Measurements from ENCODE around the gene EPHB2.
"Not testable (repeated sequence)": the region's sequence is repeated elsewhere in the genome, so short reads cannot be mapped to it uniquely, and the experiment has no call there.

Gene EPHB2

GRCh38 chr1:22831729-22832413 lies 121.2 kb downstream of the EPHB2 start:
- H3K4me1 ChIP-seq: peaks cover 0 to 21% (median 7%) of the 10 kb centered on the region in 10 experiments; a peak in 10 of 20 replicates
- no peaks in the 10 kb centered on the region for H3K9me3 ChIP-seq (replicated peaks in 1 of 11)
- H3K9ac ChIP-seq: no peak overlapping the region
- no peaks in the 10 kb centered on the region; a peak in 1 of 22 replicates for H4K20me1 ChIP-seq
- no peaks in the 10 kb centered on the region for H3K36me3 ChIP-seq
- TF ChIP-seq Cebpa-rat (IDR thresholded peaks at IDR 0.05): no peak
- peak overlapping the region in 4 of 11 experiments; percentile 48 to 60 (median 56); a peak in 8 of 22 replicates for H3K4me2 ChIP-seq
- no peaks in the 10 kb centered on the region for H3K27me3 ChIP-seq
- peak overlapping the region in 2 of 11 experiments; percentile 52; a peak in 5 of 22 replicates for H3K27ac ChIP-seq
- H3K4me3 ChIP-seq: no peak overlapping the region

- peaks cover 0 to 21% (median 7%) of the 10 kb centered on the region in 10 experiments; a peak in 10 of 20 replicates for H3K4me1 ChIP-seq
- no peaks in the 10 kb centered on the region for H3K27me3 ChIP-seq
- H3K4me2 ChIP-seq: peak overlapping the region in 4 of 11 experiments; percentile 48 to 60 (median 56); a peak in 6 of 22 replicates
- H3K27ac ChIP-seq: peak overlapping the region in 2 of 11 experiments; percentile 35 to 52; a peak in 3 of 22 replicates
- no peaks in the 10 kb centered on the region for H3K9me3 ChIP-seq (replicated peaks in 1 of 11)
- no peaks in the 10 kb centered on the region for H3K36me3 ChIP-seq
- no peaks in the 10 kb centered on the region; a peak in 1 of 22 replicates for H4K20me1 ChIP-seq
- no peak overlapping the region for H3K4me3 ChIP-seq
- H3K9ac ChIP-seq: no peak overlapping the region
- TF ChIP-seq Cebpa-rat (IDR thresholded peaks at IDR 0.05): no peak
These were observed 121.8 kb downstream of the EPHB2 start for GRCh38 chr1:22832414-22832786.

- TF ChIP-seq Cebpa-rat (IDR thresholded peaks at IDR 0.05): no peak
- H3K4me2 ChIP-seq: no peak overlapping the region
- peaks cover 0 to 21% (median 7%) of the 10 kb centered on the region in 10 experiments; a peak in 10 of 20 replicates for H3K4me1 ChIP-seq
- no peak overlapping the region for H3K4me3 ChIP-seq
- H3K9me3 ChIP-seq (replicated peaks in 1 of 11): no peaks in the 10 kb centered on the region
- H3K36me3 ChIP-seq: no peaks in the 10 kb centered on the region
- no peaks in the 10 kb centered on the region; a peak in 1 of 22 replicates for H4K20me1 ChIP-seq
- no peaks in the 10 kb centered on the region for H3K27me3 ChIP-seq
- no peak overlapping the region for H3K27ac ChIP-seq
- no peak overlapping the region for H3K9ac ChIP-seq
These were observed 123.1 kb downstream of the EPHB2 start for GRCh38 chr1:22833699-22834098.

DNA sequence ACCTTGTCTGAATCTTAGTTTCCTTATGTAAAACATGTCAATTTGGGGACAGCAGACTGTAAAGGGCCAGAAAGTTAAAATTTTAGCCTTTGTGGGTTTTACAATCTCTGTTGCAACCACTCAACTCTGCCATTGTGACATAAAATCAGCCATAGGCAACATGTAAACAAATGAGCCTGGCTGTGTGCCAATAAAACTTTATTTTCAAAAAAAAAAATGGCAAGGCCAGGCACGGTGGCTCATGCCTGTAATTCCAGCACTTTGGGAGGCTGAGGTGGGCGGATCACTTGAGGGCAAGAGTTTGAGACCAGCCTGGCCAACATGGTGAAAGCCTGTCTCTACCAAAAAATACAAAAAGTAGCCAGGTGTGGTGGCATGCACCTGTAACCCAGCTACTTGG lies 123.8 kb downstream of the EPHB2 start:
- H3K4me1 ChIP-seq: peaks cover 0 to 21% (median 7%) of the 10 kb centered on the region in 10 experiments; a peak in 10 of 20 replicates

DNA sequence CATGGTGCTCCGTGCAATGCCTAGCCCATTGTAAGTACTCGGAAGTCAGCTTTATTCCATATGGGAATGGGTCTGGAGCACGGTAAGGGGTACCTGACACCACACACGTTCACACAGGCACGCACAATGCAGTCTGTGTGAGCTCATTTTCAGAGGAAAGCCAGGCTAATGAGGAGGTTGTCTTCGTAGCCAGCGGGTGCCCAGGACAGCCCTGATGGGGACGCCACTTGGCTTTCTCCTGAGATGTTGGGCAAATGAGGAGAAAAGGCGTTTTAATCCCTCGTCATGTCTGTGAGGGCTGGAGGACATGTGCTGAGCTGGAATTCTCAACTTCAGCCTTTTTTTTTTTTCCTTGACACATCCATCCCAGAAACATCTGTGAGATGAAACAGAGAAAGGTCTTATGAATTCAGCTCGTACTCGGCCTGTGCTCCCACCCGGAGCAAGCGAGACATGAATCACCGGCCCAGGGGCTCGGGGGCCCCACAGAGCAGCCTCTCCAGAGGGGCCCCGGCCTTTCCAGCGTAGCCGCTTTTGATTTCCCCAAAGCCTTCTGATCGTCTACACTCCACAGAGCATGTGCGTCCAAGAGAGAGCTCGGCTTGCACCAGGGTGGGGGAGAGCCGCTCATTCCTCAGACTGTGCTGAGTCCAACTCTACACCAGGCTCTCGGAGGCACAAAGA lies 125.1 kb downstream of the EPHB2 start:
- H3K4me1 ChIP-seq: peaks cover 0 to 20% (median 5%) of the 10 kb centered on the region in 10 experiments; a peak in 10 of 20 replicates
- H3K4me3 ChIP-seq: no peak overlapping the region
- no peak for TF ChIP-seq Cebpa-rat (IDR thresholded peaks at IDR 0.05)
- no peak overlapping the region for H3K4me2 ChIP-seq
- no peak overlapping the region for H3K27ac ChIP-seq
- H3K9me3 ChIP-seq (replicated peaks in 1 of 11): no peaks in the 10 kb centered on the region
- H3K9ac ChIP-seq: no peak overlapping the region
- no peaks in the 10 kb centered on the region for H4K20me1 ChIP-seq
- H3K27me3 ChIP-seq: no peaks in the 10 kb centered on the region
- H3K36me3 ChIP-seq: no peaks in the 10 kb centered on the region

More for the DNA sequence above, 123.8 kb downstream of the EPHB2 start:
- H3K4me3 ChIP-seq; H3K27ac ChIP-seq; H3K27me3 ChIP-seq; H3K9me3 ChIP-seq (replicated peaks in 1 of 11); H4K20me1 ChIP-seq; H3K36me3 ChIP-seq; H3K9ac ChIP-seq; H3K4me2 ChIP-seq: not testable (repeated sequence)

GRCh38 chr1:22836850-22837249 lies 126.2 kb downstream of the EPHB2 start:
- no peaks in the 10 kb centered on the region for H3K27me3 ChIP-seq
- no peak overlapping the region for H3K4me2 ChIP-seq
- no peaks in the 10 kb centered on the region for H3K36me3 ChIP-seq
- no peaks in the 10 kb centered on the region for H3K9me3 ChIP-seq (replicated peaks in 1 of 11)
- TF ChIP-seq Cebpa-rat (IDR thresholded peaks at IDR 0.05): no peak
- peaks cover 0 to 5% (median 0%) of the 10 kb centered on the region in 11 experiments; a peak in 1 of 22 replicates for H4K20me1 ChIP-seq
- H3K9ac ChIP-seq: no peak overlapping the region
- peaks cover 6 to 14% (median 9%) of the 10 kb centered on the region in 10 experiments for H3K4me1 ChIP-seq
- no peak overlapping the region for H3K27ac ChIP-seq
- no peak overlapping the region for H3K4me3 ChIP-seq

DNA sequence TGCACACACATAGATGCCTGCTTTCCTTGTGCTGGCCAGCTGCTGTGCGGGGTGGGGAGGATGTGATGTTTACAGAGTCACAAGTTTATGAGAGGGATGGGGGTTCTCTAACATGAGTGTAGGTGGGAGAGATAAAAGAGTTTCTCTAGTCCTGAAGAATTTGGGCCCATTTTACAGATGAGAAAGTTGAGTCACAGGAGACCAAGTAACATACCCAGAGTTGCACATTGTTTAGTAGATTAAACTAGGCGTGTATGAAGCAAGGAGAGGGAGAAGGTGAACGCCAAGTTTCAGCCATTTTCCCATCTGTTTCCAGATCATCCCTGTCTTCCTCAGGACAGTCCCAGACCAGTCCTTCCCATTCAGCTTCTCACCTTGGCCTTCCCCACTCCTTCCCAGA lies 126.7 kb downstream of the EPHB2 start:
- Histone ChIP-seq H3K4me1 (peaks cover 4 to 13% (median 10%) of the 10 kb centered on the region in 10 experiments), H3K36me3 (no peaks in the 10 kb centered on the region), H3K27ac (no peak overlapping the region), H3K4me3 (no peak overlapping the region), H3K9ac (no peak overlapping the region), H4K20me1 (peaks cover 0 to 7% (median 0%) of the 10 kb centered on the region in 11 experiments; a peak in 3 of 22 replicates), H3K27me3 (no peaks in the 10 kb centered on the region), H3K4me2 (no peak overlapping the region), H3K9me3 (replicated peaks in 1 of 11) (no peaks in the 10 kb centered on the region)
- no peak for TF ChIP-seq Cebpa-rat (IDR thresholded peaks at IDR 0.05)

- no peaks in the 10 kb centered on the region for H3K27me3 ChIP-seq
- H3K36me3 ChIP-seq: no peaks in the 10 kb centered on the region
- no peak for TF ChIP-seq Cebpa-rat (IDR thresholded peaks at IDR 0.05)
- no peak overlapping the region for H3K4me2 ChIP-seq
- peaks cover 0 to 13% (median 10%) of the 10 kb centered on the region in 10 experiments; a peak in 13 of 20 replicates for H3K4me1 ChIP-seq
- H3K27ac ChIP-seq: no peak overlapping the region
- H3K9me3 ChIP-seq (replicated peaks in 1 of 11): no peaks in the 10 kb centered on the region
- H3K4me3 ChIP-seq: no peak overlapping the region
- peaks cover 0 to 7% (median 0%) of the 10 kb centered on the region in 11 experiments; a peak in 3 of 22 replicates for H4K20me1 ChIP-seq
- H3K9ac ChIP-seq: no peak overlapping the region
These were observed 128.3 kb downstream of the EPHB2 start for GRCh38 chr1:22838965-22839364.

DNA sequence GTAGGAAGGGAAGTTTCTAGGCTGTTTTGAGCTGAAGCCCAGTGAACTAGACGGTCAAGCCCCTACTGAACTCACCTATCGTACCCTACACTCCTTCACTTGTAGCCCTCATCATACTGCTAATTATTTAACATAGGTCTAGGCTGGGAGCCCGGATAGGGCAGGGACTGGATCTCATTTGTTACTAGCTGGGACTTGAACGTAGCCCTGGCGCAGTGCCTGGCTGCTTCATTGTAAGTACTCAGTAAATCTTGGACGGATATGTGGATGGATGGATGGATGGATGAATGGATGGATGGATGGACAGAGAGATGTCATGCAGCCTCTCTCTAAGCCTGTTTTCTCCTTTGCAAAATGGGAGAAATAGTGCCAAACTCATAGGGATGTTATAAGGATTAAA lies 129.2 kb downstream of the EPHB2 start:
- peaks cover 0 to 7% (median 0%) of the 10 kb centered on the region in 11 experiments; a peak in 3 of 22 replicates for H4K20me1 ChIP-seq
- no peak overlapping the region for H3K4me3 ChIP-seq
- no peak for TF ChIP-seq Cebpa-rat (IDR thresholded peaks at IDR 0.05)
- peaks cover 0 to 13% (median 10%) of the 10 kb centered on the region in 10 experiments; a peak in 13 of 20 replicates for H3K4me1 ChIP-seq
- H3K9me3 ChIP-seq (replicated peaks in 1 of 11): no peaks in the 10 kb centered on the region
- no peak overlapping the region for H3K4me2 ChIP-seq
- H3K27ac ChIP-seq: no peak overlapping the region
- H3K36me3 ChIP-seq: no peaks in the 10 kb centered on the region
- H3K9ac ChIP-seq: no peak overlapping the region
- no peaks in the 10 kb centered on the region for H3K27me3 ChIP-seq
